K562 (cell line): ENCODE results near the gene LARP6. TPM values are rescaled to one million over a fixed set of nuclear protein-coding genes. Genes with fewer than 3 reads are reported as not detected.

Source experiments
- ATAC-seq: fragments of 200-7000 bp; cut with Tn5 transposase; 3 replicates; pipeline ENCODE4 v1.9.1; 2020; ENCODE audit warnings: moderate library complexity
- BruUV-seq: library from RNA; stranded (reverse); fragments of 400-500 nt; replicated peaks from 2 replicates; lab custom pipeline; 2021; lab: Mats Ljungman, UMichigan
- CTCF ChIA-PET: fragments of 300-600 bp; formaldehyde crosslinking; extraction: SDS; loops from one replicate; lab custom pipeline; 2021; ENCODE audit warnings: low intra/inter-chr PET ratio; lab: Yijun Ruan, JAX
- POLR2A ChIA-PET: fragments of 300-600, 350-650 bp; sonication (Branson Sonifier 250); formaldehyde crosslinking; extraction: SDS; loops from one replicate; lab custom pipeline; 2021; ENCODE audit warnings: antibody characterized with exemption, inconsistent platforms; lab: Yijun Ruan, JAX
- DNase-seq, 4 experiments: peaks; one replicate each; pipeline versions ENCODE4 v3.0.0 to v3.0.0-alpha.2; 2011 to 2018; ENCODE audit warnings: low spot score in 3 of 4, mixed read lengths in 3 of 4; ENCODE audit errors: extremely low read depth in 1 of 4
- FAIRE-seq: peaks from 2 replicates; lab custom pipeline; 2011; peaks lifted over from hg19 to GRCh38; lab: Jason Lieb, UNC
- H2AFZ ChIP-seq: 2 replicates; pipeline ENCODE4 v1.6.0; 2011; ENCODE audit warnings: low read depth, low read length, control low read depth, inconsistent platforms
- H3K27ac ChIP-seq: fragments of 200-600 bp; 3 replicates; pipeline ENCODE4 v1.8.0; 2011; ENCODE audit warnings: low read depth, mild to moderate bottlenecking, control low read depth, inconsistent platforms, low read length, moderate library complexity, mixed read lengths; ENCODE audit errors: extremely low read depth
- H3K27me3 ChIP-seq, 2 experiments: fragments of 300-600 bp in 1 of 2; 2 replicates in 1 of 2; 3 replicates in 1 of 2; pipeline versions ENCODE4 v1.6.0 to v1.8.0; 2011; ENCODE audit warnings: inconsistent platforms in 2 of 2, low read length in 2 of 2, mild to moderate bottlenecking in 1 of 2, mixed read lengths in 1 of 2, moderate library complexity in 1 of 2; ENCODE audit not compliant: control insufficient read depth in 2 of 2, insufficient read depth in 2 of 2
- H3K36me3 ChIP-seq: fragments of 300-600 bp; 3 replicates; pipeline ENCODE4 v1.8.0; 2011; ENCODE audit warnings: mild to moderate bottlenecking, low read length, inconsistent platforms; ENCODE audit not compliant: control insufficient read depth, insufficient read depth
- H3K4me1 ChIP-seq, 2 experiments: fragments of 200-600 bp in 1 of 2; replicated peaks in 1 of 2; 2 replicates in 1 of 2; 3 replicates in 1 of 2; pipeline versions ENCODE4 v1.5.1 to v1.8.0; 2011; ENCODE audit warnings: inconsistent platforms in 2 of 2, low read length in 2 of 2, mild to moderate bottlenecking in 1 of 2, mixed read lengths in 1 of 2, moderate library complexity in 1 of 2; ENCODE audit not compliant: control insufficient read depth in 2 of 2, insufficient read depth in 2 of 2
- H3K4me2 ChIP-seq: 2 replicates; pipeline ENCODE4 v1.6.1; 2011; ENCODE audit warnings: low read length, control low read depth, inconsistent platforms, mixed read lengths; ENCODE audit not compliant: insufficient read depth
- H3K4me3 ChIP-seq: fragments of 200-600 bp; sonication (generic), shearing (Covaris generic); 2 replicates; pipeline ENCODE4 v1.5.1; 2016; ENCODE audit warnings: control low read depth, inconsistent platforms
- H3K79me2 ChIP-seq: fragments of 200-600 bp; 3 replicates; pipeline ENCODE4 v1.8.0; 2011; ENCODE audit warnings: low read length, inconsistent platforms; ENCODE audit not compliant: control insufficient read depth, insufficient read depth
- H3K9ac ChIP-seq, 2 experiments: 2 replicates each; pipeline versions ENCODE4 v1.6.0 to v1.6.1; 2011; ENCODE audit warnings: low read depth in 2 of 2, low read length in 2 of 2, control low read depth in 1 of 2, inconsistent platforms in 1 of 2, mild to moderate bottlenecking in 1 of 2, mixed read lengths in 1 of 2; ENCODE audit not compliant: insufficient read depth in 1 of 2
- H3K9me1 ChIP-seq: one replicate; pipeline ENCODE4 v1.6.0; 2011; ENCODE audit warnings: inconsistent platforms, mild to moderate bottlenecking, low read length, moderate library complexity; ENCODE audit not compliant: control insufficient read depth, insufficient read depth
- H3K9me3 ChIP-seq: replicated peaks from 2 replicates; pipeline ENCODE4 v1.5.1; 2011; ENCODE audit warnings: low read depth, low read length, inconsistent platforms; ENCODE audit not compliant: control insufficient read depth, insufficient read depth
- H4K20me1 ChIP-seq: replicated peaks from 2 replicates; pipeline ENCODE4 v1.6.1; 2011; ENCODE audit warnings: low read length, inconsistent platforms, mixed read lengths; ENCODE audit not compliant: control insufficient read depth, insufficient read depth
- C11orf30 ChIP-seq: fragments of 450-650 bp; IDR thresholded peaks from 2 replicates; pipeline ENCODE4 v1.6.1; 2016; ENCODE audit warnings: low read depth, mild to moderate bottlenecking
- FOXM1 ChIP-seq, 2 experiments: fragments of 450-650 bp in 1 of 2; sonication (generic) in 1 of 2; formaldehyde crosslinking in 1 of 2; IDR thresholded peaks; 2 replicates each; pipeline versions ENCODE4 v1.6.1 to v1.9.0; 2017 to 2022; ENCODE audit warnings: low read depth in 2 of 2, mild to moderate bottlenecking in 2 of 2, missing genetic modification reagents in 1 of 2, moderate library complexity in 1 of 2
- FOXP1 ChIP-seq: sonication (generic); formaldehyde crosslinking; IDR thresholded peaks from 2 replicates; pipeline ENCODE4 v1.8.0; 2022; ENCODE audit warnings: mild to moderate bottlenecking, missing genetic modification reagents
- GATAD2B ChIP-seq: fragments of 450-650 bp; IDR thresholded peaks from 2 replicates; pipeline ENCODE4 v1.6.1; 2017; ENCODE audit warnings: mild to moderate bottlenecking, borderline replicate concordance
- KLF10 ChIP-seq: fragments of 250-450 bp; sonication (Bioruptor Pico); IDR thresholded peaks from 2 replicates; pipeline ENCODE4 v1.6.1; 2021; ENCODE audit warnings: matching md5 sums
- MIER1 ChIP-seq: fragments of 450-650 bp; IDR thresholded peaks from 2 replicates; pipeline ENCODE4 v1.6.1; 2016; ENCODE audit warnings: antibody characterized with exemption, mild to moderate bottlenecking, low read depth
- RBM39 ChIP-seq: fragments of 200-400 bp; formaldehyde crosslinking; optimal IDR thresholded peaks from 2 replicates; pipeline ENCODE3; 2018; ENCODE audit warnings: low read depth, low read length
- ZNF76 ChIP-seq: fragments of 250-450 bp; sonication (Bioruptor Pico); IDR thresholded peaks from 2 replicates; pipeline ENCODE4 v1.4.0; 2020; ENCODE audit warnings: mild to moderate bottlenecking, moderate library complexity, borderline replicate concordance
- WGBS: fragments of 100-300 bp; shearing (Covaris generic); methylation state at CpG from one replicate; pipeline ENCODE4 v1.1.6; 2016; ENCODE audit warnings: low coverage, mixed read lengths; ENCODE audit not compliant: insufficient coverage; ENCODE audit errors: missing lambda C conversion rate; 5-methylcytosine and 5-hydroxymethylcytosine counted together
- in situ Hi-C: fragments of 300-500 bp; cut with MboI; formaldehyde crosslinking; loops from 4 replicates; pipeline ENCODE4 v1.15.0; 2018; ENCODE audit warnings: inconsistent platforms, mixed read lengths
- intact Hi-C: fragments of 100-400 bp; cut with micrococcal nuclease; formaldehyde crosslinking; loops from 2 replicates; pipeline ENCODE4 v1.14.2; 2022
- polyA plus RNA-seq, 8 experiments: library from polyadenylated mRNA; depleted of rRNA in 4 of 8; stranded (reverse) in 5 of 8; unstranded in 3 of 8; fragments of >200 nt; fragmentation: Nextera tagmentation in 2 of 8; fragmentation: Illumina TruSeq in 1 of 8; extraction: Ambion mirVana in 2 of 8; extraction: Trizol in 1 of 8; gene quantifications; 2 replicates each; pipeline versions ENCODE4 v1.2.1 to v1.2.3, GENCODE V29; 2011 to 2014; ENCODE audit warnings: inconsistent platforms in 1 of 8, missing spikeins in 1 of 8
- total RNA-seq, 7 experiments: library from RNA; depleted of rRNA in 6 of 7; stranded (reverse); fragments of >200 nt in 6 of 7; fragmentation: Illumina TruSeq in 2 of 7; extraction: Trizol in 2 of 7; gene quantifications; 2 replicates each; pipeline versions ENCODE4 v1.2.1 to v1.2.3, GENCODE V29; 2011 to 2021; ENCODE audit warnings: low replicate concordance in 1 of 7
- TF ChIP-seq, protein P1 (sequence below): sonication (generic); formaldehyde crosslinking; IDR thresholded peaks from 2 replicates; pipeline ENCODE4 v1.8.1; 2023; ENCODE audit warnings: missing genetic modification reagents, mild to moderate bottlenecking, borderline replicate concordance
- TF ChIP-seq, protein P2 (sequence below): sonication (generic); formaldehyde crosslinking; IDR thresholded peaks from 2 replicates; pipeline ENCODE4 v1.8.0; 2022; ENCODE audit warnings: mild to moderate bottlenecking, missing genetic modification reagents
- TF ChIP-seq, protein P3 (sequence below): sonication (generic); formaldehyde crosslinking; IDR thresholded peaks from 2 replicates; pipeline ENCODE4 v1.8.1; 2022; ENCODE audit warnings: missing genetic modification reagents

Gene LARP6
- total and polyA plus RNA-seq, 9 of the 15 experiments (the other 6 are each of a cell fraction or from before 2014, with no cell fraction given): not detected

DNA sequence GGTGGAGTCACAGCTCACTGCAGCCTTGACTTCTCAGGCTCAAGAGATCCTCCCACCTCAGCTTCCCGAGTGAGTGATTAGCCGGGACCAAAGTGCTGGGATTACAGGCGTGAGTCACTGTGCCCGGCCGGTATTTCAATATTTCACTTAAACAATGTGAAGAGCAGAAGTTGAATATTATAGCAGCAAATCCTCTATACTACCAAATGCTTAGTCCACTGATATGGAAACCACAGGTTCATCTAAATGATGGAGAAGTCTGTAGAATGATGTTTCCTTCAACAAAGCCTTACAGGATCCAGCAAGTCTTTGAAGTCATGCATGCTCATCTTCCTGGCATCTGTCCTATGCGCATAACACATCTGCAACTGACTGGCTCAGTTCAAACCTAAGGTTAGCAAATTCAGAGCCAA lies 70.3 kb downstream of the LARP6 start:
- Histone ChIP-seq H3K9me3 (no peaks in the 10 kb centered on the region), H3K36me3 (no peaks in the 10 kb centered on the region), H3K27ac (no peak overlapping the region), H3K79me2 (no peaks in the 10 kb centered on the region), H2AFZ (no peak overlapping the region), H3K4me2 (no peak overlapping the region), H4K20me1 (no peaks in the 10 kb centered on the region), H3K9me1 (no peaks in the 10 kb centered on the region), H3K4me3 (no peak overlapping the region), H3K27me3 (peaks cover 0 to 5% of the 10 kb centered on the region in 2 experiments; a peak in 1 of 5 replicates), H3K4me1 (no peaks in the 10 kb centered on the region), H3K9ac (no peak overlapping the region)
- no TSS peak for BruUV-seq
- in situ Hi-C loops: no loop called here
- CTCF ChIA-PET: no interaction called here
- WGBS: 2% methylated on average over 6 of the region's 6 CpGs
- ATAC-seq (no peak), FAIRE-seq (no peak), DNase-seq (no peak)
- POLR2A ChIA-PET: interaction anchor here (0.7 to 1.3 kb wide), 2 partner anchors 27 to 33 kb away, joined by 3 read pairs; no protein-coding TSS in a partner anchor
- intact Hi-C loops: no loop called here
- TF ChIP-seq FOXM1 (IDR thresholded peaks at IDR 0.05; ENCODE audit: low read depth) (no peak), FOXM1 (CRISPR knock-in tag; IDR thresholded peaks at IDR 0.05; ENCODE audit: low read depth) (no peak), FOXP1 (CRISPR knock-in tag) (no peak), C11orf30 (no peak), KLF10 (no peak), GATAD2B (no peak), MIER1 (no peak), RBM39 (no peak), ZNF76 (CRISPR knock-in tag) (no peak)
- TF ChIP-seq, protein P1, sequence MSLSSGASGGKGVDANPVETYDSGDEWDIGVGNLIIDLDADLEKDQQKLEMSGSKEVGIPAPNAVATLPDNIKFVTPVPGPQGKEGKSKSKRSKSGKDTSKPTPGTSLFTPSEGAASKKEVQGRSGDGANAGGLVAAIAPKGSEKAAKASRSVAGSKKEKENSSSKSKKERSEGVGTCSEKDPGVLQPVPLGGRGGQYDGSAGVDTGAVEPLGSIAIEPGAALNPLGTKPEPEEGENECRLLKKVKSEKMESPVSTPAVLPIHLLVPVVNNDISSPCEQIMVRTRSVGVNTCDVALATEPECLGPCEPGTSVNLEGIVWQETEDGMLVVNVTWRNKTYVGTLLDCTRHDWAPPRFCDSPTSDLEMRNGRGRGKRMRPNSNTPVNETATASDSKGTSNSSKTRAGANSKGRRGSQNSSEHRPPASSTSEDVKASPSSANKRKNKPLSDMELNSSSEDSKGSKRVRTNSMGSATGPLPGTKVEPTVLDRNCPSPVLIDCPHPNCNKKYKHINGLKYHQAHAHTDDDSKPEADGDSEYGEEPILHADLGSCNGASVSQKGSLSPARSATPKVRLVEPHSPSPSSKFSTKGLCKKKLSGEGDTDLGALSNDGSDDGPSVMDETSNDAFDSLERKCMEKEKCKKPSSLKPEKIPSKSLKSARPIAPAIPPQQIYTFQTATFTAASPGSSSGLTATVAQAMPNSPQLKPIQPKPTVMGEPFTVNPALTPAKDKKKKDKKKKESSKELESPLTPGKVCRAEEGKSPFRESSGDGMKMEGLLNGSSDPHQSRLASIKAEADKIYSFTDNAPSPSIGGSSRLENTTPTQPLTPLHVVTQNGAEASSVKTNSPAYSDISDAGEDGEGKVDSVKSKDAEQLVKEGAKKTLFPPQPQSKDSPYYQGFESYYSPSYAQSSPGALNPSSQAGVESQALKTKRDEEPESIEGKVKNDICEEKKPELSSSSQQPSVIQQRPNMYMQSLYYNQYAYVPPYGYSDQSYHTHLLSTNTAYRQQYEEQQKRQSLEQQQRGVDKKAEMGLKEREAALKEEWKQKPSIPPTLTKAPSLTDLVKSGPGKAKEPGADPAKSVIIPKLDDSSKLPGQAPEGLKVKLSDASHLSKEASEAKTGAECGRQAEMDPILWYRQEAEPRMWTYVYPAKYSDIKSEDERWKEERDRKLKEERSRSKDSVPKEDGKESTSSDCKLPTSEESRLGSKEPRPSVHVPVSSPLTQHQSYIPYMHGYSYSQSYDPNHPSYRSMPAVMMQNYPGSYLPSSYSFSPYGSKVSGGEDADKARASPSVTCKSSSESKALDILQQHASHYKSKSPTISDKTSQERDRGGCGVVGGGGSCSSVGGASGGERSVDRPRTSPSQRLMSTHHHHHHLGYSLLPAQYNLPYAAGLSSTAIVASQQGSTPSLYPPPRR: no peak
- TF ChIP-seq, protein P2, sequence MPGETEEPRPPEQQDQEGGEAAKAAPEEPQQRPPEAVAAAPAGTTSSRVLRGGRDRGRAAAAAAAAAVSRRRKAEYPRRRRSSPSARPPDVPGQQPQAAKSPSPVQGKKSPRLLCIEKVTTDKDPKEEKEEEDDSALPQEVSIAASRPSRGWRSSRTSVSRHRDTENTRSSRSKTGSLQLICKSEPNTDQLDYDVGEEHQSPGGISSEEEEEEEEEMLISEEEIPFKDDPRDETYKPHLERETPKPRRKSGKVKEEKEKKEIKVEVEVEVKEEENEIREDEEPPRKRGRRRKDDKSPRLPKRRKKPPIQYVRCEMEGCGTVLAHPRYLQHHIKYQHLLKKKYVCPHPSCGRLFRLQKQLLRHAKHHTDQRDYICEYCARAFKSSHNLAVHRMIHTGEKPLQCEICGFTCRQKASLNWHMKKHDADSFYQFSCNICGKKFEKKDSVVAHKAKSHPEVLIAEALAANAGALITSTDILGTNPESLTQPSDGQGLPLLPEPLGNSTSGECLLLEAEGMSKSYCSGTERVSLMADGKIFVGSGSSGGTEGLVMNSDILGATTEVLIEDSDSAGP: no peak
- TF ChIP-seq, protein P3, sequence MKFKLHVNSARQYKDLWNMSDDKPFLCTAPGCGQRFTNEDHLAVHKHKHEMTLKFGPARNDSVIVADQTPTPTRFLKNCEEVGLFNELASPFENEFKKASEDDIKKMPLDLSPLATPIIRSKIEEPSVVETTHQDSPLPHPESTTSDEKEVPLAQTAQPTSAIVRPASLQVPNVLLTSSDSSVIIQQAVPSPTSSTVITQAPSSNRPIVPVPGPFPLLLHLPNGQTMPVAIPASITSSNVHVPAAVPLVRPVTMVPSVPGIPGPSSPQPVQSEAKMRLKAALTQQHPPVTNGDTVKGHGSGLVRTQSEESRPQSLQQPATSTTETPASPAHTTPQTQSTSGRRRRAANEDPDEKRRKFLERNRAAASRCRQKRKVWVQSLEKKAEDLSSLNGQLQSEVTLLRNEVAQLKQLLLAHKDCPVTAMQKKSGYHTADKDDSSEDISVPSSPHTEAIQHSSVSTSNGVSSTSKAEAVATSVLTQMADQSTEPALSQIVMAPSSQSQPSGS: no peak
